Smooth muscle cell of the coronary artery (primary cell): ENCODE results near the gene PPP1R12A. TPM values are rescaled to one million over a fixed set of nuclear protein-coding genes. Genes with fewer than 3 reads are reported as not detected.

Source experiments
- total RNA-seq: library from RNA; depleted of rRNA; stranded (reverse); fragments of >200 nt; gene quantifications from 2 replicates; pipeline ENCODE4 v1.2.3, GENCODE V29; 2014; ENCODE audit warnings: low replicate concordance

PPP1R12A gene
- total RNA-seq = 100 and 103 TPM in 2 replicates

GRCh38 chr12:79935021-79935623 lies at the start of gene PPP1R12A:
PPP1R12A (minus strand) TSS chr12:79935097; CDS start chr12:79934931, 166 bp downstream.

Other genes with a start within 250 kb of the PPP1R12A start
- gene PAWR, start 244.1 kb downstream of the PPP1R12A start, total RNA-seq = 14.3 and 98.7 TPM in 2 replicates
- gene OTOGL, start 164.4 kb upstream of the PPP1R12A start, total RNA-seq = 0.08 and 0.12 TPM in 2 replicates